H9 (cell line): ENCODE results near the gene KLHL5. TPM values are rescaled to one million over a fixed set of nuclear protein-coding genes. Genes with fewer than 3 reads are reported as not detected.

Source experiments
- DNase-seq: peaks from one replicate; pipeline ENCODE4 v3.0.0-alpha.2; 2017
- H2AFZ ChIP-seq: one replicate; pipeline ENCODE4 v1.6.1; 2013; ENCODE audit warnings: mild to moderate bottlenecking, low read length, control low read depth, moderate library complexity
- H2AK5ac ChIP-seq: 2 replicates; pipeline ENCODE4 v1.6.1; 2013; ENCODE audit warnings: low read length, control low read depth, mixed read lengths; ENCODE audit not compliant: insufficient read length
- H2BK120ac ChIP-seq: one replicate; pipeline ENCODE4 v1.6.1; 2013; ENCODE audit warnings: low read depth, mild to moderate bottlenecking, low read length, control low read depth, inconsistent platforms; ENCODE audit not compliant: poor library complexity, severe bottlenecking
- H2BK12ac ChIP-seq: 2 replicates; pipeline ENCODE4 v1.6.1; 2013; ENCODE audit warnings: low read length, control low read depth, mixed read lengths, low read depth; ENCODE audit not compliant: insufficient read length
- H2BK15ac ChIP-seq: 2 replicates; pipeline ENCODE4 v1.6.1; 2013; ENCODE audit warnings: low read depth, low read length, control low read depth
- H2BK20ac ChIP-seq: one replicate; pipeline ENCODE4 v1.6.1; 2013; ENCODE audit warnings: low read depth, mild to moderate bottlenecking, low read length, control low read depth, inconsistent platforms; ENCODE audit not compliant: poor library complexity, severe bottlenecking
- H2BK5ac ChIP-seq: 2 replicates; pipeline ENCODE4 v1.6.1; 2013; ENCODE audit warnings: low read length, control low read depth, mixed read lengths; ENCODE audit not compliant: insufficient read length
- H3K14ac ChIP-seq: 2 replicates; pipeline ENCODE4 v1.6.1; 2013; ENCODE audit warnings: low read length, control low read depth; ENCODE audit not compliant: insufficient read depth
- H3K18ac ChIP-seq: 2 replicates; pipeline ENCODE4 v1.6.1; 2013; ENCODE audit warnings: low read depth, mild to moderate bottlenecking, mixed read lengths, low read length, control low read depth; ENCODE audit not compliant: insufficient read length
- H3K23ac ChIP-seq: 2 replicates; pipeline ENCODE4 v1.6.1; 2013; ENCODE audit warnings: low read length, control low read depth, mixed read lengths, low read depth; ENCODE audit not compliant: insufficient read length
- H3K23me2 ChIP-seq: 2 replicates; pipeline ENCODE4 v1.6.1; 2013; ENCODE audit warnings: low read depth, mild to moderate bottlenecking, mixed read lengths, low read length, control low read depth; ENCODE audit not compliant: insufficient read length, poor library complexity, severe bottlenecking
- H3K27ac ChIP-seq: 2 replicates; pipeline ENCODE4 v1.5.1; 2013; ENCODE audit warnings: low read length, control low read depth, mixed read lengths, low read depth; ENCODE audit not compliant: insufficient read length
- H3K27me3 ChIP-seq: 2 replicates; pipeline ENCODE4 v1.6.1; 2013; ENCODE audit warnings: low read length, control low read depth, inconsistent platforms; ENCODE audit not compliant: insufficient read depth
- H3K4ac ChIP-seq: 2 replicates; pipeline ENCODE4 v1.6.1; 2013; ENCODE audit warnings: low read depth, mild to moderate bottlenecking, control low read depth, inconsistent platforms, low read length, moderate library complexity
- H3K4me1 ChIP-seq: 2 replicates; pipeline ENCODE4 v1.6.1; 2013; ENCODE audit warnings: low read length, control low read depth, inconsistent platforms; ENCODE audit not compliant: insufficient read depth
- H3K4me2 ChIP-seq: 2 replicates; pipeline ENCODE4 v1.6.1; 2013; ENCODE audit warnings: low read length, control low read depth, mixed read lengths; ENCODE audit not compliant: insufficient read length, insufficient read depth
- H3K56ac ChIP-seq: 2 replicates; pipeline ENCODE4 v1.6.1; 2013; ENCODE audit warnings: low read depth, mild to moderate bottlenecking, mixed read lengths, low read length, control low read depth; ENCODE audit not compliant: insufficient read length
- H3K79me1 ChIP-seq: 2 replicates; pipeline ENCODE4 v1.6.1; 2013; ENCODE audit warnings: low read depth, mild to moderate bottlenecking, moderate library complexity, low read length, control low read depth, inconsistent platforms; ENCODE audit not compliant: insufficient read depth, poor library complexity, severe bottlenecking
- H3K79me2 ChIP-seq: 2 replicates; pipeline ENCODE4 v1.6.1; 2013; ENCODE audit warnings: low read length, control low read depth, inconsistent platforms; ENCODE audit not compliant: insufficient read depth
- H3K9ac ChIP-seq: 2 replicates; pipeline ENCODE4 v1.6.1; 2013; ENCODE audit warnings: low read length, control low read depth, mixed read lengths; ENCODE audit not compliant: insufficient read length; ENCODE audit errors: extremely low read depth
- H3K9me3 ChIP-seq: one replicate; pipeline ENCODE4 v1.6.1; 2013; ENCODE audit warnings: low read depth, low read length, inconsistent platforms; ENCODE audit not compliant: control insufficient read depth
- H3T11ph ChIP-seq: one replicate; pipeline ENCODE4 v1.6.1; 2013; ENCODE audit warnings: mild to moderate bottlenecking, low read length, control low read depth, inconsistent platforms
- H4K20me1 ChIP-seq: one replicate; pipeline ENCODE4 v1.6.1; 2013; ENCODE audit not compliant: control insufficient read depth, insufficient read length, insufficient read depth
- H4K5ac ChIP-seq: 2 replicates; pipeline ENCODE4 v1.6.1; 2013; ENCODE audit warnings: low read depth, mild to moderate bottlenecking, mixed read lengths, low read length, control low read depth; ENCODE audit not compliant: insufficient read length
- H4K8ac ChIP-seq: replicated peaks from 2 replicates; pipeline ENCODE4 v1.6.1; 2013; ENCODE audit warnings: low read length, control low read depth, mixed read lengths, low read depth; ENCODE audit not compliant: insufficient read length
- H4K91ac ChIP-seq: 2 replicates; pipeline ENCODE4 v1.6.1; 2013; ENCODE audit warnings: low read depth, mild to moderate bottlenecking, moderate library complexity, mixed read lengths, low read length, control low read depth; ENCODE audit not compliant: insufficient read length
- H3K27ac Mint-ChIP-seq, 3 experiments: 2 replicates in 2 of 3; 3 replicates in 1 of 3; pipeline ENCODE4 v1.8.0; 2020 to 2021; ENCODE audit warnings: mixed read lengths in 3 of 3, mild to moderate bottlenecking in 1 of 3, moderate library complexity in 1 of 3
- H3K27me3 Mint-ChIP-seq: 2 replicates; pipeline ENCODE4 v1.8.0; 2021; ENCODE audit warnings: low read depth, mild to moderate bottlenecking, moderate library complexity, mixed read lengths
- H3K36me3 Mint-ChIP-seq, 3 experiments: 2 replicates in 2 of 3; 3 replicates in 1 of 3; pipeline ENCODE4 v1.8.0; 2020 to 2021; ENCODE audit warnings: low read depth in 3 of 3, mixed read lengths in 3 of 3; ENCODE audit not compliant: insufficient read depth in 1 of 3
- H3K4me1 Mint-ChIP-seq, 2 experiments: 2 replicates each; pipeline ENCODE4 v1.8.0; 2020; ENCODE audit warnings: mixed read lengths in 2 of 2
- H3K4me3 Mint-ChIP-seq, 2 experiments: 2 replicates in 1 of 2; 3 replicates in 1 of 2; pipeline ENCODE4 v1.8.0; 2020 to 2021; ENCODE audit warnings: mild to moderate bottlenecking in 2 of 2, mixed read lengths in 2 of 2, moderate library complexity in 1 of 2
- H3K9me3 Mint-ChIP-seq, 2 experiments: 2 replicates in 1 of 2; 3 replicates in 1 of 2; pipeline ENCODE4 v1.8.0; 2020; ENCODE audit warnings: mild to moderate bottlenecking in 2 of 2, mixed read lengths in 2 of 2, moderate library complexity in 1 of 2
- CTCF ChIP-seq: fragments of 200-600 bp; sonication (generic); conservative IDR thresholded peaks from 3 replicates; pipeline ENCODE4 v1.8.0; 2021; ENCODE audit warnings: antibody characterized with exemption, mild to moderate bottlenecking
- WGBS: extraction: QIAGEN DNeasy Blood & Tissue Kit; methylation state at CpG from one replicate; pipeline ENCODE4 v1.1.7; 2013; ENCODE audit warnings: missing lambda C conversion rate, low lambda C conversion rate, mixed read lengths; ENCODE audit not compliant: insufficient read length; ENCODE audit errors: extremely low coverage; 5-methylcytosine and 5-hydroxymethylcytosine counted together
- total RNA-seq: library from RNA; stranded (reverse); gene quantifications from 2 replicates; pipeline ENCODE4 v1.2.1, GENCODE V29; 2021

Gene KLHL5
- total RNA-seq, 1 experiment from 2014 or later, result 16.8 TPM

GRCh38 chr4:39126256-39127095, 64.4 kb downstream of the KLHL5 start:
- Histone ChIP-seq H4K91ac (no peak overlapping the region), H2AK5ac (no peak overlapping the region), H2BK15ac (no peak overlapping the region), H2AFZ (no peak overlapping the region), H3K27ac (no peak overlapping the region), H3K4ac (no peak overlapping the region), H3T11ph (no peak overlapping the region), H3K79me2 (no peaks in the 10 kb centered on the region), H4K5ac (no peak overlapping the region), H3K4me1 (no peaks in the 10 kb centered on the region), H3K4me2 (no peak overlapping the region), H2BK20ac (no peak overlapping the region), H3K14ac (no peak overlapping the region), H3K56ac (no peak overlapping the region), H4K8ac (no peak overlapping the region), H3K27me3 (no peaks in the 10 kb centered on the region; the same call in 1 of the 2 replicates), H2BK120ac (no peak overlapping the region), H3K23me2 (no peaks in the 10 kb centered on the region), H3K9me3 (no peaks in the 10 kb centered on the region), H2BK12ac (no peak overlapping the region), H3K23ac (no peak overlapping the region), H3K9ac (no peak overlapping the region), H2BK5ac (no peak overlapping the region), H3K79me1 (no peaks in the 10 kb centered on the region), H3K18ac (no peak overlapping the region), H4K20me1 (no peaks in the 10 kb centered on the region)
- TF ChIP-seq CTCF, result no peak
- Mint-ChIP-seq H3K9me3 (peaks cover 10 to 17% of the 10 kb centered on the region in 2 experiments; a peak in 3 of 5 replicates), H3K27me3 (no peaks in the 10 kb centered on the region), H3K4me1 (no peaks in the 10 kb centered on the region), H3K27ac (no peak overlapping the region), H3K36me3 (peaks cover 12 to 23% (median 18%) of the 10 kb centered on the region in 3 experiments), H3K4me3 (no peak overlapping the region)
- DNase-seq, result no peak
- whole genome bisulfite sequencing, result no CpG with 5 or more reads among the region's 11 CpGs
